GM12878 (cell line): ENCODE measurements around the gene MT3. TPM values are rescaled to one million over a fixed set of nuclear protein-coding genes. Genes with fewer than 3 reads are reported as not detected.

Experiments used
- ATAC-seq: fragments of 200-7000 bp; cut with Tn5 transposase; 3 replicates; pipeline ENCODE4 v1.9.1; 2020; ENCODE audit warnings: mild to moderate bottlenecking, moderate library complexity
- BruUV-seq: library from RNA; stranded (reverse); fragments of 400-500 nt; replicated peaks from 2 replicates; lab custom pipeline; 2021; lab: Mats Ljungman, UMichigan
- CTCF ChIA-PET: fragments of 300-600 bp; sonication (Branson Sonifier 250); formaldehyde crosslinking; extraction: SDS; loops from one replicate; lab custom pipeline; 2021; ENCODE audit warnings: inconsistent platforms; lab: Yijun Ruan, JAX
- POLR2A ChIA-PET: fragments of 350-600 bp; formaldehyde crosslinking; extraction: SDS; loops from one replicate; lab custom pipeline; 2021; ENCODE audit warnings: inconsistent platforms; lab: Charles Lee
- RAD21 ChIA-PET: fragments of 300-600 bp; sonication (Branson Sonifier 250); formaldehyde crosslinking; loops from one replicate; lab custom pipeline; 2023; ENCODE audit warnings: antibody characterized with exemption; ENCODE audit not compliant: unreplicated experiment; lab: Charles Lee
- SMC1A ChIA-PET: fragments of 300-600 bp; sonication (Branson Sonifier 250); formaldehyde crosslinking; loops from one replicate; lab custom pipeline; 2023; ENCODE audit not compliant: unreplicated experiment, uncharacterized antibody; lab: Charles Lee
- DNase-seq: peaks from one replicate; pipeline ENCODE4 v3.0.0-alpha.2; 2011; ENCODE audit warnings: low read depth, low spot score
- FAIRE-seq: peaks from 3 replicates; lab custom pipeline; 2011; peaks lifted over from hg19 to GRCh38; lab: Jason Lieb, UNC
- H2AFZ ChIP-seq: 2 replicates; pipeline ENCODE4 v1.6.0; 2011; ENCODE audit warnings: low read depth, low read length, control low read depth; ENCODE audit not compliant: control insufficient read depth
- H3K27ac ChIP-seq: 2 replicates; pipeline ENCODE4 v1.5.1; 2011; ENCODE audit warnings: control low read depth; ENCODE audit not compliant: control insufficient read depth, insufficient read depth
- H3K27me3 ChIP-seq, 2 experiments: replicated peaks in 1 of 2; 2 replicates each; pipeline versions ENCODE4 v1.6.0 to v1.6.1; 2011; ENCODE audit warnings: low read length in 1 of 2; ENCODE audit not compliant: control insufficient read depth in 2 of 2, insufficient read depth in 2 of 2
- H3K36me3 ChIP-seq, 2 experiments: 2 replicates each; pipeline ENCODE4 v1.5.1; 2011; ENCODE audit warnings: low read length in 1 of 2; ENCODE audit not compliant: control insufficient read depth in 2 of 2, insufficient read depth in 2 of 2
- H3K4me1 ChIP-seq: 2 replicates; pipeline ENCODE4 v1.6.1; 2011; ENCODE audit warnings: mild to moderate bottlenecking, low read length, moderate library complexity, mixed read lengths; ENCODE audit not compliant: control insufficient read depth, insufficient read depth
- H3K4me2 ChIP-seq: 2 replicates; pipeline ENCODE4 v1.6.0; 2011; ENCODE audit warnings: control low read depth; ENCODE audit not compliant: control insufficient read depth, insufficient read depth
- H3K4me3 ChIP-seq: fragments of 200-600 bp; sonication (generic); 2 replicates; pipeline ENCODE4 v1.5.1; 2016
- H3K79me2 ChIP-seq: 2 replicates; pipeline ENCODE4 v1.6.0; 2011; ENCODE audit warnings: low read length; ENCODE audit not compliant: control insufficient read depth, insufficient read depth
- H3K9ac ChIP-seq: 2 replicates; pipeline ENCODE4 v1.8.0; 2011; ENCODE audit warnings: low read length, control low read depth, mixed read lengths; ENCODE audit not compliant: control insufficient read depth, insufficient read depth
- H3K9me3 ChIP-seq: replicated peaks from 3 replicates; pipeline ENCODE4 v1.5.1; 2011; ENCODE audit warnings: mild to moderate bottlenecking, low read length; ENCODE audit not compliant: control insufficient read depth, insufficient read depth
- H4K20me1 ChIP-seq: 2 replicates; pipeline ENCODE4 v1.6.0; 2011; ENCODE audit not compliant: control insufficient read depth, insufficient read depth
- ATF7 ChIP-seq: fragments of 450-650 bp; IDR thresholded peaks from 2 replicates; pipeline ENCODE4 v1.6.1; 2016; ENCODE audit warnings: low read depth, mild to moderate bottlenecking
- BMI1 ChIP-seq: fragments of 450-650 bp; IDR thresholded peaks from 2 replicates; pipeline ENCODE4 v1.6.1; 2016; ENCODE audit warnings: mild to moderate bottlenecking, moderate library complexity, borderline replicate concordance
- CREB1 ChIP-seq: IDR thresholded peaks from 2 replicates; pipeline ENCODE4 v1.6.1; 2012; ENCODE audit warnings: low read depth, mild to moderate bottlenecking, inconsistent platforms
- EGR1 ChIP-seq, 2 experiments: IDR thresholded peaks; 1 replicate in 1 of 2; 2 replicates in 1 of 2; pipeline ENCODE4 v1.6.1; 2011 to 2012; ENCODE audit warnings: low read depth in 2 of 2, low read length in 2 of 2, borderline replicate concordance in 1 of 2, mild to moderate bottlenecking in 1 of 2, moderate library complexity in 1 of 2
- EZH2 ChIP-seq: IDR thresholded peaks from 2 replicates; pipeline ENCODE4 v1.6.1; 2012; ENCODE audit warnings: low read depth, mild to moderate bottlenecking, control low read depth, inconsistent platforms, low read length, borderline replicate concordance; ENCODE audit not compliant: control insufficient read depth
- HCFC1 ChIP-seq: fragments of 150-350 bp; IDR thresholded peaks from 2 replicates; pipeline ENCODE4 v1.6.1; 2014; ENCODE audit warnings: low read length
- IKZF2 ChIP-seq, 2 experiments: fragments of 450-650 bp; IDR thresholded peaks; 2 replicates each; pipeline ENCODE4 v1.6.1; 2017; ENCODE audit warnings: mild to moderate bottlenecking in 2 of 2, moderate library complexity in 2 of 2
- PAX8 ChIP-seq: fragments of 450-650 bp; IDR thresholded peaks from 2 replicates; pipeline ENCODE4 v1.6.1; 2017; ENCODE audit warnings: mild to moderate bottlenecking, moderate library complexity
- RAD51 ChIP-seq: fragments of 450-650 bp; IDR thresholded peaks from 2 replicates; pipeline ENCODE4 v1.6.1; 2016; ENCODE audit warnings: moderate library complexity, mild to moderate bottlenecking, inconsistent platforms
- RCOR1 ChIP-seq: conservative IDR thresholded peaks from 2 replicates; pipeline ENCODE4 v1.6.1; 2012; ENCODE audit warnings: low read depth, low read length, improper control_type of control experiment
- SIN3A ChIP-seq: IDR thresholded peaks from 2 replicates; pipeline ENCODE4 v1.6.1; 2012; ENCODE audit warnings: low read depth, low read length, improper control_type of control experiment
- SIX5 ChIP-seq: IDR thresholded peaks from 2 replicates; pipeline ENCODE4 v1.6.1; 2011; ENCODE audit warnings: mild to moderate bottlenecking, low read depth, low read length, moderate library complexity; ENCODE audit not compliant: severe bottlenecking
- WGBS: methylation state at CpG from one replicate; pipeline ENCODE4 v1.1.6; 2016; ENCODE audit warnings: low lambda C conversion rate; ENCODE audit not compliant: insufficient replicate concordance, insufficient coverage; ENCODE audit errors: missing lambda C conversion rate; 5-methylcytosine and 5-hydroxymethylcytosine counted together
- in situ Hi-C: fragments of 300-500 bp; cut with MboI; formaldehyde crosslinking; loops from 9 replicates; pipeline ENCODE4 v1.14.3; 2018; ENCODE audit warnings: mixed read lengths
- intact Hi-C: fragments of 100-400 bp; cut with micrococcal nuclease; formaldehyde crosslinking; loops from one replicate; pipeline ENCODE4 v1.14.2; 2022; ENCODE audit not compliant: unreplicated experiment
- polyA plus RNA-seq, 11 experiments: library from polyadenylated mRNA; depleted of rRNA in 4 of 11; unstranded in 6 of 11; stranded (reverse) in 5 of 11; fragments of >200 nt; fragmentation: Nextera tagmentation in 4 of 11; fragmentation: Illumina TruSeq in 1 of 11; extraction: Ambion mirVana in 4 of 11; extraction: Trizol in 1 of 11; gene quantifications; 1 replicate in 1 of 11; 2 replicates in 10 of 11; pipeline versions ENCODE4 v1.2.1 to v1.2.3, GENCODE V29; 2011 to 2016; ENCODE audit warnings: inconsistent platforms in 2 of 11, missing spikeins in 2 of 11, low read depth in 1 of 11
- total RNA-seq, 4 experiments: library from RNA; depleted of rRNA in 3 of 4; stranded (reverse); fragments of >200 nt in 3 of 4; fragmentation: Illumina TruSeq in 1 of 4; extraction: Trizol in 1 of 4; gene quantifications; 2 replicates each; pipeline versions ENCODE4 v1.2.1 to v1.2.3, GENCODE V29; 2013 to 2021
- TF ChIP-seq, protein P1 (sequence below): fragments of 450-650 bp; conservative IDR thresholded peaks from 2 replicates; pipeline ENCODE4 v1.6.1; 2017; ENCODE audit warnings: mild to moderate bottlenecking, moderate library complexity
- TF ChIP-seq, protein P2 (sequence below): fragments of 450-650 bp; formaldehyde crosslinking; IDR thresholded peaks from 2 replicates; pipeline ENCODE4 v1.5.0; 2022; ENCODE audit warnings: mild to moderate bottlenecking, missing genetic modification characterization

The MT3 gene
- total and polyA plus RNA-seq, 10 of the 15 experiments (the other 5 are each of a cell fraction or from before 2014, with no cell fraction given) = 0.41 TPM; not detected in 9

DNA sequence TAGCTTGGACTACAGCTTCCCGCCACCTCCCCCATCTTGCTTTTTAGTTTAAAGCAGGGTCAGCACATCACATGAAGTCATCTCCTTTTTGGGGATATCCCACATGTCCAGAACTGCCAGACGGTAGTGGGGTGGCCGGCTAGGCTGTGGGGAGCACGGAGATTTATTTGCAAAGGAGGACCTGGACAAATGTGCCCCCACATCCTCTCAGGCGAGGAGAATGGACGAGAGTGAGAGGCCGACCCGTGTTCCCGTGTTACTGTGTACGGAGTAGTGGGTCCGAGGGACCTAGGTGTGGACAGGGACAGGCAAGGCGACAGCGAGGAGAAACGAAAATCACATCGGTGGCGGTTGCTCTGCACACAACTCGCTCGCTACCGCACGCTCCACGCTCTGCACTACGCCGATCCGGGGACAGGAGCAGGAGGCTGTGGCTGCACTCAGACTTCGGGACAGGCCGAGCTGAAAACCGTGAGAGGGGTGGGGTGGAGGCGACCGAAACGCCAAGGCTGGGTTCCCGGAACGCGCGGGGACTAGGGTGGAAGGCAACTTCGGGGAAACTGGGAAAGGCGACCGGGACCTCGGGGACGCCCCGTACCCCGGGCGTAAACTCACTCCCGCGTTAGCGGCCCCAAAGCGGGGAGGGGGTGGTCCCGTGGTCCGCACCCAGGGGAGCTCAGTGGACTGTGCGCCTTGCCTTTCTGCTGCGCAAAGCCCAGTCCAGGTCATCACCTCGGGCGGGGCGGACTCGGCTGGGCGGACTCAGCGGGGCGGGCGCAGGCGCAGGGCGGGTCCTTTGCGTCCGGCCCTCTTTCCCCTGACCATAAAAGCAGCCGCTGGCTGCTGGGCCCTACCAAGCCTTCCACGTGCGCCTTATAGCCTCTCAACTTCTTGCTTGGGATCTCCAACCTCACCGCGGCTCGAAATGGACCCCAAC is 48.8 kb downstream of the MT3 start, which contains the start of gene MT1A:
MT1A (plus strand) TSS at position 853 of the 937 bp plus-strand sequence; CDS start at position 926, 73 bp downstream.
- no peaks in the 10 kb centered on the region for H3K79me2 ChIP-seq
- in situ Hi-C loops = no loop called here
- ChIA-PET RAD21 (no interaction called here), CTCF (interaction anchor here (0.9 kb wide), 1 partner anchor 37 kb away, joined by 4 read pairs; no protein-coding TSS in a partner anchor), POLR2A (no interaction called here), SMC1A (no interaction called here)
- H3K27ac ChIP-seq = no peak within 1 kb of the TSS
- no peak within 1 kb of the TSS for H3K4me3 ChIP-seq
- FAIRE-seq (no peak), DNase-seq (no peak), ATAC-seq (no peak; the same call in 2 of the 3 replicates)
- H3K4me1 ChIP-seq = no peaks in the 10 kb centered on the region
- H4K20me1 ChIP-seq = no peaks in the 10 kb centered on the region
- peaks cover 6 to 23% of the 10 kb centered on the region in 2 experiments for H3K27me3 ChIP-seq
- intact Hi-C loops = no loop called here
- BruUV-seq = no TSS peak
- TF ChIP-seq CREB1 (no peak), ATF7 (no peak), BMI1 (no peak), RCOR1 (no peak), EZH2 (no peak), SIX5 (no peak), EGR1 (IDR thresholded peaks at IDR 0.05; ENCODE audit: borderline replicate concordance in 1 of 2, low read depth in 2 of 2, low read length in 2 of 2) (no peak), HCFC1 (no peak), RAD51 (no peak), SIN3A (no peak), IKZF2 (IDR thresholded peaks at IDR 0.05) (no peak), PAX8 (no peak)
- TF ChIP-seq, protein P1, sequence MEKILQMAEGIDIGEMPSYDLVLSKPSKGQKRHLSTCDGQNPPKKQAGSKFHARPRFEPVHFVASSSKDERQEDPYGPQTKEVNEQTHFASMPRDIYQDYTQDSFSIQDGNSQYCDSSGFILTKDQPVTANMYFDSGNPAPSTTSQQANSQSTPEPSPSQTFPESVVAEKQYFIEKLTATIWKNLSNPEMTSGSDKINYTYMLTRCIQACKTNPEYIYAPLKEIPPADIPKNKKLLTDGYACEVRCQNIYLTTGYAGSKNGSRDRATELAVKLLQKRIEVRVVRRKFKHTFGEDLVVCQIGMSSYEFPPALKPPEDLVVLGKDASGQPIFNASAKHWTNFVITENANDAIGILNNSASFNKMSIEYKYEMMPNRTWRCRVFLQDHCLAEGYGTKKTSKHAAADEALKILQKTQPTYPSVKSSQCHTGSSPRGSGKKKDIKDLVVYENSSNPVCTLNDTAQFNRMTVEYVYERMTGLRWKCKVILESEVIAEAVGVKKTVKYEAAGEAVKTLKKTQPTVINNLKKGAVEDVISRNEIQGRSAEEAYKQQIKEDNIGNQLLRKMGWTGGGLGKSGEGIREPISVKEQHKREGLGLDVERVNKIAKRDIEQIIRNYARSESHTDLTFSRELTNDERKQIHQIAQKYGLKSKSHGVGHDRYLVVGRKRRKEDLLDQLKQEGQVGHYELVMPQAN = no peak
- TF ChIP-seq, protein P2, sequence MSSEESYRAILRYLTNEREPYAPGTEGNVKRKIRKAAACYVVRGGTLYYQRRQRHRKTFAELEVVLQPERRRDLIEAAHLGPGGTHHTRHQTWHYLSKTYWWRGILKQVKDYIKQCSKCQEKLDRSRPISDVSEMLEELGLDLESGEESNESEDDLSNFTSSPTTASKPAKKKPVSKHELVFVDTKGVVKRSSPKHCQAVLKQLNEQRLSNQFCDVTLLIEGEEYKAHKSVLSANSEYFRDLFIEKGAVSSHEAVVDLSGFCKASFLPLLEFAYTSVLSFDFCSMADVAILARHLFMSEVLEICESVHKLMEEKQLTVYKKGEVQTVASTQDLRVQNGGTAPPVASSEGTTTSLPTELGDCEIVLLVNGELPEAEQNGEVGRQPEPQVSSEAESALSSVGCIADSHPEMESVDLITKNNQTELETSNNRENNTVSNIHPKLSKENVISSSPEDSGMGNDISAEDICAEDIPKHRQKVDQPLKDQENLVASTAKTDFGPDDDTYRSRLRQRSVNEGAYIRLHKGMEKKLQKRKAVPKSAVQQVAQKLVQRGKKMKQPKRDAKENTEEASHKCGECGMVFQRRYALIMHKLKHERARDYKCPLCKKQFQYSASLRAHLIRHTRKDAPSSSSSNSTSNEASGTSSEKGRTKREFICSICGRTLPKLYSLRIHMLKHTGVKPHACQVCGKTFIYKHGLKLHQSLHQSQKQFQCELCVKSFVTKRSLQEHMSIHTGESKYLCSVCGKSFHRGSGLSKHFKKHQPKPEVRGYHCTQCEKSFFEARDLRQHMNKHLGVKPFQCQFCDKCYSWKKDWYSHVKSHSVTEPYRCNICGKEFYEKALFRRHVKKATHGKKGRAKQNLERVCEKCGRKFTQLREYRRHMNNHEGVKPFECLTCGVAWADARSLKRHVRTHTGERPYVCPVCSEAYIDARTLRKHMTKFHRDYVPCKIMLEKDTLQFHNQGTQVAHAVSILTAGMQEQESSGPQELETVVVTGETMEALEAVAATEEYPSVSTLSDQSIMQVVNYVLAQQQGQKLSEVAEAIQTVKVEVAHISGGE (CRISPR knock-in tag) = no peak
- no peak within 1 kb of the TSS for H3K9ac ChIP-seq
- H2AFZ ChIP-seq = no peak within 1 kb of the TSS
- no peak within 1 kb of the TSS for H3K4me2 ChIP-seq
- H3K36me3 ChIP-seq = no peaks in the 10 kb centered on the region
- 29% methylated on average over 64 of the region's 68 CpGs for WGBS
- no peaks in the 10 kb centered on the region for H3K9me3 ChIP-seq
